Thyroid gland (tissue), 4 donors: ENCODE measurements around the gene PPP1R13B.

ENCODE experiments used
- POLR2A ChIP-seq, 2 donors: fragments of 450-650 bp; IDR thresholded peaks; one replicate each; pipeline ENCODE4 v1.6.1; 2017; ENCODE audit warnings: antibody characterized with exemption in 2 of 2, mild to moderate bottlenecking in 2 of 2, moderate library complexity in 1 of 2
- TF ChIP-seq, protein P1 (sequence below), 6 experiments: fragments of 200-600 bp in 3 of 6; fragments of 450-650 bp in 3 of 6; sonication (generic) in 3 of 6; IDR thresholded peaks; one replicate each; pipeline ENCODE4 v1.5.1; 2016 to 2019; ENCODE audit warnings: antibody characterized with exemption in 6 of 6, mild to moderate bottlenecking in 2 of 6, inconsistent platforms in 1 of 6, moderate library complexity in 1 of 6

GRCh38 chr14:103731481-103731880 lies 115.9 kb downstream of the PPP1R13B start:
- TF ChIP-seq, protein P1, sequence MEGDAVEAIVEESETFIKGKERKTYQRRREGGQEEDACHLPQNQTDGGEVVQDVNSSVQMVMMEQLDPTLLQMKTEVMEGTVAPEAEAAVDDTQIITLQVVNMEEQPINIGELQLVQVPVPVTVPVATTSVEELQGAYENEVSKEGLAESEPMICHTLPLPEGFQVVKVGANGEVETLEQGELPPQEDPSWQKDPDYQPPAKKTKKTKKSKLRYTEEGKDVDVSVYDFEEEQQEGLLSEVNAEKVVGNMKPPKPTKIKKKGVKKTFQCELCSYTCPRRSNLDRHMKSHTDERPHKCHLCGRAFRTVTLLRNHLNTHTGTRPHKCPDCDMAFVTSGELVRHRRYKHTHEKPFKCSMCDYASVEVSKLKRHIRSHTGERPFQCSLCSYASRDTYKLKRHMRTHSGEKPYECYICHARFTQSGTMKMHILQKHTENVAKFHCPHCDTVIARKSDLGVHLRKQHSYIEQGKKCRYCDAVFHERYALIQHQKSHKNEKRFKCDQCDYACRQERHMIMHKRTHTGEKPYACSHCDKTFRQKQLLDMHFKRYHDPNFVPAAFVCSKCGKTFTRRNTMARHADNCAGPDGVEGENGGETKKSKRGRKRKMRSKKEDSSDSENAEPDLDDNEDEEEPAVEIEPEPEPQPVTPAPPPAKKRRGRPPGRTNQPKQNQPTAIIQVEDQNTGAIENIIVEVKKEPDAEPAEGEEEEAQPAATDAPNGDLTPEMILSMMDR (IDR thresholded peaks at IDR 0.05), result no peak
- no peak for TF ChIP-seq POLR2A (IDR thresholded peaks at IDR 0.05)
